HCT116 (cell line): ENCODE results near the gene CERT1. TPM values are rescaled to one million over a fixed set of nuclear protein-coding genes. Genes with fewer than 3 reads are reported as not detected.

Experiments
- ATAC-seq: fragments of 200-7000 bp; cut with Tn5 transposase; 2 replicates; pipeline ENCODE4 v1.9.1; 2020; ENCODE audit warnings: mild to moderate bottlenecking, moderate library complexity
- BruUV-seq: library from RNA; stranded (reverse); fragments of 400-500 nt; replicated peaks from 2 replicates; lab custom pipeline; 2021; lab: Mats Ljungman, UMichigan
- CTCF ChIA-PET: fragments of 300-600 bp; sonication (Branson Sonifier 250); formaldehyde crosslinking; loops from one replicate; lab custom pipeline; 2021; ENCODE audit warnings: antibody characterized with exemption; lab: Charles Lee
- POLR2A ChIA-PET: fragments of 300-600, 350-600 bp; sonication (Branson Sonifier 250); formaldehyde crosslinking; loops from one replicate; lab custom pipeline; 2021; ENCODE audit warnings: antibody characterized with exemption; lab: Charles Lee
- RAD21 ChIA-PET, 2 experiments: fragments of 300-600 bp; sonication (Branson Sonifier 250); formaldehyde crosslinking; loops; one replicate each; lab custom pipeline; 2023; ENCODE audit warnings: low total read pairs in 2 of 2; ENCODE audit not compliant: uncharacterized antibody in 2 of 2, unreplicated experiment in 2 of 2, low non-redundant PET in 1 of 2; lab: Charles Lee
- DNase-seq: peaks from one replicate; pipeline ENCODE4 v3.0.0-alpha.2; 2010; ENCODE audit warnings: low read depth, low spot score
- H2AFZ ChIP-seq: fragments of 200-600 bp; shearing (Covaris generic), sonication (generic); 2 replicates; pipeline ENCODE4 v1.6.1; 2017; ENCODE audit warnings: low read depth, mixed run types, mixed read lengths, antibody characterized with exemption, low read length; ENCODE audit not compliant: poor library complexity, severe bottlenecking
- H3K27ac ChIP-seq: 2 replicates; pipeline ENCODE4 v1.5.1; 2012; ENCODE audit warnings: low read depth, low read length
- H3K27me3 ChIP-seq: fragments of 200-600 bp; sonication (generic); 2 replicates; pipeline ENCODE4 v1.6.1; 2016; ENCODE audit warnings: mixed run types, low read length, mixed read lengths; ENCODE audit not compliant: insufficient read depth
- H3K36me3 ChIP-seq, 2 experiments: fragments of 200-500 bp in 1 of 2; fragments of 200-600 bp in 1 of 2; sonication (Bioruptor generic) in 1 of 2; sonication (generic) in 1 of 2; 2 replicates each; pipeline versions ENCODE4 v1.5.1 to v1.6.1; 2014 to 2016; ENCODE audit warnings: low read length in 2 of 2, inconsistent platforms in 1 of 2, mixed read lengths in 1 of 2, mixed run types in 1 of 2; ENCODE audit not compliant: insufficient read depth in 2 of 2, control insufficient read depth in 1 of 2
- H3K4me1 ChIP-seq, 2 experiments: fragments of 200-600 bp in 1 of 2; sonication (generic) in 1 of 2; 2 replicates each; pipeline versions ENCODE4 v1.5.1 to v1.6.1; 2012 to 2017; ENCODE audit warnings: low read length in 2 of 2, inconsistent platforms in 1 of 2, mild to moderate bottlenecking in 1 of 2, mixed read lengths in 1 of 2, mixed run types in 1 of 2, moderate library complexity in 1 of 2; ENCODE audit not compliant: insufficient read depth in 2 of 2, control insufficient read depth in 1 of 2
- H3K4me2 ChIP-seq: fragments of 200-600 bp; sonication (generic); 2 replicates; pipeline ENCODE4 v1.6.1; 2017; ENCODE audit warnings: mixed run types, low read length, mixed read lengths
- H3K4me3 ChIP-seq, 2 experiments: fragments of 200-600 bp in 1 of 2; sonication (generic) in 1 of 2; replicated peaks in 1 of 2; 2 replicates each; pipeline ENCODE4 v1.5.1; 2011 to 2016; ENCODE audit warnings: low read length in 2 of 2, control low read depth in 1 of 2, low read depth in 1 of 2, mild to moderate bottlenecking in 1 of 2, mixed read lengths in 1 of 2, mixed run types in 1 of 2
- H3K79me2 ChIP-seq: fragments of 200-600 bp; sonication (generic); 2 replicates; pipeline ENCODE4 v1.6.1; 2017; ENCODE audit warnings: mild to moderate bottlenecking, mixed run types, low read length, moderate library complexity, mixed read lengths; ENCODE audit not compliant: insufficient read depth
- H3K9ac ChIP-seq: fragments of 200-600 bp; sonication (generic); 2 replicates; pipeline ENCODE4 v1.6.1; 2016; ENCODE audit warnings: low read length, mixed read lengths
- H3K9me2 ChIP-seq: fragments of 200-600 bp; sonication (generic), shearing (Covaris generic); 2 replicates; pipeline ENCODE4 v1.6.1; 2017; ENCODE audit warnings: mixed run types, mild to moderate bottlenecking, moderate library complexity; ENCODE audit not compliant: insufficient read depth
- H3K9me3 ChIP-seq, 2 experiments: fragments of 200-500 bp in 1 of 2; fragments of 200-600 bp in 1 of 2; sonication (Bioruptor generic) in 1 of 2; sonication (generic) in 1 of 2; 2 replicates each; pipeline ENCODE4 v1.6.1; 2014 to 2017; ENCODE audit warnings: low read length in 2 of 2, mixed read lengths in 2 of 2, inconsistent platforms in 1 of 2, low read depth in 1 of 2, mild to moderate bottlenecking in 1 of 2, mixed run types in 1 of 2, moderate library complexity in 1 of 2; ENCODE audit not compliant: control insufficient read depth in 1 of 2, insufficient read depth in 1 of 2
- H4K20me1 ChIP-seq: fragments of 200-600 bp; sonication (generic), shearing (Covaris generic); 2 replicates; pipeline ENCODE4 v1.6.1; 2017; ENCODE audit warnings: mixed run types, mild to moderate bottlenecking, moderate library complexity; ENCODE audit not compliant: insufficient read depth
- CBX3 ChIP-seq: IDR thresholded peaks from 2 replicates; pipeline ENCODE4 v1.6.1; 2012; ENCODE audit warnings: low read depth
- CEBPB ChIP-seq: IDR thresholded peaks from 2 replicates; pipeline ENCODE4 v1.6.1; 2012; ENCODE audit warnings: low read depth
- EGR1 ChIP-seq: IDR thresholded peaks from 2 replicates; pipeline ENCODE4 v1.6.1; 2012; ENCODE audit warnings: low read depth
- EZH2phosphoT487 ChIP-seq: fragments of 200-600 bp; IDR thresholded peaks from 2 replicates; pipeline ENCODE4 v1.6.1; 2018; ENCODE audit warnings: antibody characterized with exemption, borderline replicate concordance
- FOSL1 ChIP-seq: IDR thresholded peaks from 2 replicates; pipeline ENCODE4 v1.6.1; 2012; ENCODE audit warnings: low read depth
- RAD21 ChIP-seq: IDR thresholded peaks from 2 replicates; pipeline ENCODE4 v1.6.1; 2012; ENCODE audit warnings: low read depth, mild to moderate bottlenecking
- SIN3A ChIP-seq: IDR thresholded peaks from 2 replicates; pipeline ENCODE4 v1.6.1; 2012; ENCODE audit warnings: low read depth
- SRF ChIP-seq: IDR thresholded peaks from 2 replicates; pipeline ENCODE4 v1.6.1; 2012; ENCODE audit warnings: low read depth
- TCF7L2 ChIP-seq: IDR thresholded peaks from 2 replicates; pipeline ENCODE4 v1.7.0; 2011; ENCODE audit warnings: borderline replicate concordance, inconsistent platforms; ENCODE audit not compliant: insufficient read depth, insufficient read length; ENCODE audit errors: extremely low read depth
- ZFX ChIP-seq: fragments of 450-650 bp; IDR thresholded peaks from 2 replicates; pipeline ENCODE4 v1.6.1; 2017
- ZNF274 ChIP-seq: fragments of 200-500 bp; sonication (Bioruptor generic); IDR thresholded peaks from 2 replicates; pipeline ENCODE4 v1.6.1; 2014; ENCODE audit warnings: mild to moderate bottlenecking, low read depth, low read length, inconsistent platforms
- intact Hi-C: fragments of 100-400 bp; cut with micrococcal nuclease; formaldehyde crosslinking; loops from 2 replicates; pipeline ENCODE4 v1.10.0; 2022
- total RNA-seq: library from RNA; stranded (reverse); gene quantifications from one replicate; pipeline ENCODE4 v1.2.1, GENCODE V29; 2021; ENCODE audit not compliant: unreplicated experiment
- TF ChIP-seq, protein P1 (sequence below): IDR thresholded peaks from 2 replicates; pipeline ENCODE4 v1.6.1; 2011; ENCODE audit warnings: mild to moderate bottlenecking, low read length, moderate library complexity; ENCODE audit not compliant: insufficient replicate concordance; ENCODE audit errors: extremely low read depth
- TF ChIP-seq, protein P2 (sequence below): IDR thresholded peaks from 2 replicates; pipeline ENCODE4 v1.6.1; 2012
- TF ChIP-seq, protein P3 (sequence below): IDR thresholded peaks from 2 replicates; pipeline ENCODE4 v1.6.1; 2012

CERT1 gene
- total RNA-seq, 1 experiment from 2014 or later = 22.8 TPM

DNA sequence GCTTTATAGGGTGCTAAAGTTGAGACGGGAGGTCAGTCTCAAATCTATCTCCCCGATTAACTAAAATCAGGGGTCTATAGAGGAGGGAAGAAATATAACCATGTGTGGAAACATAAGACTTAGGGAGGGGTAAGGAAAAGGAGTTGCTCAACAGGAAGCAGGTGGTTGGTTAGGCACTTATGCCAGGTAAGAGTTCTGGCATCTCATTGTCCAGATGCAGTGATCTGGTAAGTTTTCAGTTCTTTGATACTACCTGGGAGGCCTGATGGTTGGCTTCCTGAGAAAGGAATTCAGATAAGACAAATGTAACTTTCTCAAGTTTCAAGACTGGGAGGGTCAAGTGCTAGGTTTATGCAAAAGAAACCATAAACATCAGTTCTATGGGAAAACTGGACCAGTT lies 47.7 kb downstream of the CERT1 start:
- H3K9me3 ChIP-seq = peaks cover 0 to 1% of the 10 kb centered on the region in 2 experiments; a peak in 1 of 4 replicates
- H3K4me2 ChIP-seq = no peak overlapping the region
- no peaks in the 10 kb centered on the region for H3K36me3 ChIP-seq
- no TSS peak for BruUV-seq
- CTCF ChIA-PET = no interaction called here
- no peak overlapping the region for H3K9ac ChIP-seq
- H3K27ac ChIP-seq = no peak overlapping the region
- no peaks in the 10 kb centered on the region for H3K4me1 ChIP-seq
- POLR2A ChIA-PET = no interaction called here
- RAD21 ChIA-PET = no interaction called here
- no peaks in the 10 kb centered on the region for H3K9me2 ChIP-seq
- no peaks in the 10 kb centered on the region for H3K27me3 ChIP-seq
- DNase-seq = no peak
- TF ChIP-seq EGR1 (no peak), SRF (no peak)
- TF ChIP-seq, protein P1, sequence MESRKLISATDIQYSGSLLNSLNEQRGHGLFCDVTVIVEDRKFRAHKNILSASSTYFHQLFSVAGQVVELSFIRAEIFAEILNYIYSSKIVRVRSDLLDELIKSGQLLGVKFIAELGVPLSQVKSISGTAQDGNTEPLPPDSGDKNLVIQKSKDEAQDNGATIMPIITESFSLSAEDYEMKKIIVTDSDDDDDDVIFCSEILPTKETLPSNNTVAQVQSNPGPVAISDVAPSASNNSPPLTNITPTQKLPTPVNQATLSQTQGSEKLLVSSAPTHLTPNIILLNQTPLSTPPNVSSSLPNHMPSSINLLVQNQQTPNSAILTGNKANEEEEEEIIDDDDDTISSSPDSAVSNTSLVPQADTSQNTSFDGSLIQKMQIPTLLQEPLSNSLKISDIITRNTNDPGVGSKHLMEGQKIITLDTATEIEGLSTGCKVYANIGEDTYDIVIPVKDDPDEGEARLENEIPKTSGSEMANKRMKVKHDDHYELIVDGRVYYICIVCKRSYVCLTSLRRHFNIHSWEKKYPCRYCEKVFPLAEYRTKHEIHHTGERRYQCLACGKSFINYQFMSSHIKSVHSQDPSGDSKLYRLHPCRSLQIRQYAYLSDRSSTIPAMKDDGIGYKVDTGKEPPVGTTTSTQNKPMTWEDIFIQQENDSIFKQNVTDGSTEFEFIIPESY = no peak
- ATAC-seq = no peak
- H3K79me2 ChIP-seq = peaks cover 5% of the 10 kb centered on the region; the same call in 1 of the 2 replicates
- intact Hi-C loops = no loop called here
- no peak overlapping the region for H3K4me3 ChIP-seq
- H2AFZ ChIP-seq = no peak overlapping the region
- no peaks in the 10 kb centered on the region for H4K20me1 ChIP-seq

- Histone ChIP-seq H3K9me3 (no peaks in the 10 kb centered on the region), H3K36me3 (no peaks in the 10 kb centered on the region), H3K79me2 (no peaks in the 10 kb centered on the region), H3K9ac (no peak overlapping the region), H3K4me3 (no peak overlapping the region), H3K9me2 (no peaks in the 10 kb centered on the region), H4K20me1 (no peaks in the 10 kb centered on the region), H3K27ac (no peak overlapping the region), H3K4me2 (no peak overlapping the region), H3K4me1 (no peaks in the 10 kb centered on the region), H3K27me3 (no peaks in the 10 kb centered on the region), H2AFZ (no peak overlapping the region)
- POLR2A ChIA-PET = no interaction called here
- no TSS peak for BruUV-seq
- DNase-seq (no peak), ATAC-seq (no peak)
- RAD21 ChIA-PET = no interaction called here
- CTCF ChIA-PET = no interaction called here
- intact Hi-C loops = no loop called here
- TF ChIP-seq EZH2phosphoT487 (no peak), SRF (no peak), ZNF274 (no peak), CBX3 (no peak), CEBPB (no peak), EGR1 (no peak), RAD21 (no peak), FOSL1 (no peak), SIN3A (no peak), ZFX (no peak), TCF7L2 (no peak)
- TF ChIP-seq, protein P2, sequence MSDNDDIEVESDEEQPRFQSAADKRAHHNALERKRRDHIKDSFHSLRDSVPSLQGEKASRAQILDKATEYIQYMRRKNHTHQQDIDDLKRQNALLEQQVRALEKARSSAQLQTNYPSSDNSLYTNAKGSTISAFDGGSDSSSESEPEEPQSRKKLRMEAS = no peak
- TF ChIP-seq, protein P3, sequence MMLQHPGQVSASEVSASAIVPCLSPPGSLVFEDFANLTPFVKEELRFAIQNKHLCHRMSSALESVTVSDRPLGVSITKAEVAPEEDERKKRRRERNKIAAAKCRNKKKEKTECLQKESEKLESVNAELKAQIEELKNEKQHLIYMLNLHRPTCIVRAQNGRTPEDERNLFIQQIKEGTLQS = no peak
Measured at GRCh38 chr5:75461679-75462078, 49.8 kb downstream of the CERT1 start.
